Central memory CD8-positive, alpha-beta T cell (primary cell): Measurements from ENCODE around the gene MCM8.
A peak's percentile ranks its signal among the peaks of the same experiment; 100 is the strongest.

Experiments used
- ATAC-seq: fragments of 150-1000 bp; cut with Tn5 transposase; replicated peaks from 2 replicates; pipeline ENCODE4 v1.10.0; 2022; ENCODE audit warnings: mild to moderate bottlenecking, moderate FRiP score, moderate number of reproducible peaks; ENCODE audit not compliant: poor library complexity, severe bottlenecking; ENCODE audit errors: extremely low read depth
- DNase-seq, 2 donors: peaks; one replicate each; pipeline ENCODE4 v3.0.0; 2021; ENCODE audit warnings: low spot score in 2 of 2
- H3K27ac Mint-ChIP-seq: one replicate; pipeline ENCODE4 v1.8.0; 2022; ENCODE audit warnings: low read depth, mild to moderate bottlenecking, moderate library complexity, mixed read lengths
- H3K27me3 Mint-ChIP-seq: one replicate; pipeline ENCODE4 v1.8.0; 2022; ENCODE audit warnings: mixed read lengths
- H3K36me3 Mint-ChIP-seq: one replicate; pipeline ENCODE4 v1.8.0; 2022; ENCODE audit warnings: mild to moderate bottlenecking, moderate library complexity, mixed read lengths; ENCODE audit not compliant: insufficient read depth
- H3K4me1 Mint-ChIP-seq: one replicate; pipeline ENCODE4 v1.8.0; 2022; ENCODE audit warnings: mixed read lengths
- H3K4me3 Mint-ChIP-seq: one replicate; pipeline ENCODE4 v1.8.0; 2022; ENCODE audit warnings: mild to moderate bottlenecking, moderate library complexity, mixed read lengths
- H3K9me3 Mint-ChIP-seq: one replicate; pipeline ENCODE4 v1.8.0; 2022; ENCODE audit warnings: mixed read lengths

Gene MCM8

GRCh38 chr20:5989539-5989938 lies 39.1 kb downstream of the MCM8 start:
- Mint-ChIP-seq H3K9me3 (no peaks in the 10 kb centered on the region), H3K4me1 (no peaks in the 10 kb centered on the region), H3K27ac (no peak overlapping the region), H3K27me3 (no peaks in the 10 kb centered on the region), H3K4me3 (no peak overlapping the region), H3K36me3 (peaks cover 10% of the 10 kb centered on the region)
- ATAC-seq (no peak), DNase-seq (no peak)

- peaks cover 10% of the 10 kb centered on the region for H3K36me3 Mint-ChIP-seq
These were observed 40.5 kb downstream of the MCM8 start for GRCh38 chr20:5990946-5991345.

GRCh38 chr20:5991623-5992441 lies 41.4 kb downstream of the MCM8 start:
- ATAC-seq (no peak), DNase-seq (no peak)
- Mint-ChIP-seq H3K27ac (no peak overlapping the region), H3K36me3 (peaks cover 7% of the 10 kb centered on the region), H3K4me1 (peaks cover 16% of the 10 kb centered on the region), H3K4me3 (no peak overlapping the region), H3K9me3 (no peaks in the 10 kb centered on the region), H3K27me3 (no peaks in the 10 kb centered on the region)

More at GRCh38 chr20:5990946-5991345, 40.5 kb downstream of the MCM8 start:
- no peak for ATAC-seq
- no peak overlapping the region for H3K27ac Mint-ChIP-seq
- H3K27me3 Mint-ChIP-seq, result no peaks in the 10 kb centered on the region
- H3K4me1 Mint-ChIP-seq, result peaks cover 9% of the 10 kb centered on the region
- H3K9me3 Mint-ChIP-seq, result no peaks in the 10 kb centered on the region
- no peak for DNase-seq
- H3K4me3 Mint-ChIP-seq, result no peak overlapping the region

- Mint-ChIP-seq H3K4me1 (peaks cover 27% of the 10 kb centered on the region), H3K4me3 (peak overlapping the region; percentile 50), H3K27me3 (no peaks in the 10 kb centered on the region), H3K9me3 (no peaks in the 10 kb centered on the region), H3K27ac (peak overlapping the region; percentile 35), H3K36me3 (peaks cover 5% of the 10 kb centered on the region)
- ATAC-seq (peak; percentile 100), DNase-seq (peak; percentile 22 to 66)
These were observed 46.3 kb downstream of the MCM8 start for GRCh38 chr20:5996765-5997164.

GRCh38 chr20:5999783-6000182 lies 49.3 kb downstream of the MCM8 start:
- Mint-ChIP-seq H3K4me3 (no peak overlapping the region), H3K36me3 (peaks cover 5% of the 10 kb centered on the region), H3K27me3 (no peaks in the 10 kb centered on the region), H3K9me3 (no peaks in the 10 kb centered on the region), H3K27ac (no peak overlapping the region), H3K4me1 (peaks cover 27% of the 10 kb centered on the region)
- DNase-seq, result no peak
- ATAC-seq, result no peak

- DNase-seq, result no peak
- Mint-ChIP-seq H3K4me3 (no peak overlapping the region), H3K27ac (no peak overlapping the region), H3K27me3 (no peaks in the 10 kb centered on the region), H3K4me1 (peaks cover 18% of the 10 kb centered on the region), H3K9me3 (no peaks in the 10 kb centered on the region), H3K36me3 (peaks cover 9% of the 10 kb centered on the region)
- no peak for ATAC-seq
These were observed 50.4 kb downstream of the MCM8 start for GRCh38 chr20:6000871-6001270.

- DNase-seq (no peak), ATAC-seq (no peak)
- H3K27ac Mint-ChIP-seq, result peak overlapping the region; percentile 88
- no peaks in the 10 kb centered on the region for H3K27me3 Mint-ChIP-seq
- H3K4me3 Mint-ChIP-seq, result peak overlapping the region; percentile 94
- peaks cover 25% of the 10 kb centered on the region for H3K36me3 Mint-ChIP-seq
- H3K4me1 Mint-ChIP-seq, result peaks cover 18% of the 10 kb centered on the region
- H3K9me3 Mint-ChIP-seq, result no peaks in the 10 kb centered on the region
These were observed 56.1 kb downstream of the MCM8 start for GRCh38 chr20:6006603-6006949.

GRCh38 chr20:6007094-6007528 lies 56.7 kb downstream of the MCM8 start:
- peak overlapping the region; percentile 88 for H3K27ac Mint-ChIP-seq
- H3K4me3 Mint-ChIP-seq, result peak overlapping the region; percentile 94
- peaks cover 31% of the 10 kb centered on the region for H3K36me3 Mint-ChIP-seq
- no peaks in the 10 kb centered on the region for H3K27me3 Mint-ChIP-seq
- H3K4me1 Mint-ChIP-seq, result peaks cover 21% of the 10 kb centered on the region
- ATAC-seq (no peak), DNase-seq (no peak)
- H3K9me3 Mint-ChIP-seq, result no peaks in the 10 kb centered on the region

- no peak overlapping the region for H3K27ac Mint-ChIP-seq
These were observed 57.2 kb downstream of the MCM8 start for GRCh38 chr20:6007529-6008103.

GRCh38 chr20:6008254-6008653 lies 57.8 kb downstream of the MCM8 start:
- H3K4me1 Mint-ChIP-seq, result peaks cover 31% of the 10 kb centered on the region
- H3K27me3 Mint-ChIP-seq, result no peaks in the 10 kb centered on the region
- no peaks in the 10 kb centered on the region for H3K9me3 Mint-ChIP-seq
- ATAC-seq, result no peak
- no peak for DNase-seq
- no peak overlapping the region for H3K4me3 Mint-ChIP-seq
- H3K36me3 Mint-ChIP-seq, result peaks cover 36% of the 10 kb centered on the region
- peak overlapping the region; percentile 52 for H3K27ac Mint-ChIP-seq

More at GRCh38 chr20:6007529-6008103, 57.2 kb downstream of the MCM8 start:
- peak overlapping the region; percentile 94 for H3K4me3 Mint-ChIP-seq
- no peaks in the 10 kb centered on the region for H3K27me3 Mint-ChIP-seq
- H3K4me1 Mint-ChIP-seq, result peaks cover 26% of the 10 kb centered on the region
- DNase-seq (no peak), ATAC-seq (no peak)
- H3K9me3 Mint-ChIP-seq, result no peaks in the 10 kb centered on the region
- H3K36me3 Mint-ChIP-seq, result peaks cover 36% of the 10 kb centered on the region

GRCh38 chr20:6012179-6012578 lies 61.7 kb downstream of the MCM8 start:
- peak overlapping the region; percentile 64 for H3K27ac Mint-ChIP-seq
- no peak overlapping the region for H3K4me3 Mint-ChIP-seq
- no peaks in the 10 kb centered on the region for H3K9me3 Mint-ChIP-seq
- DNase-seq, result no peak
- H3K4me1 Mint-ChIP-seq, result peaks cover 51% of the 10 kb centered on the region
- no peak for ATAC-seq
- peaks cover 39% of the 10 kb centered on the region for H3K36me3 Mint-ChIP-seq
- H3K27me3 Mint-ChIP-seq, result no peaks in the 10 kb centered on the region

- no peak for DNase-seq
- Mint-ChIP-seq H3K4me1 (peaks cover 34% of the 10 kb centered on the region), H3K4me3 (no peak overlapping the region)
These were observed 63.6 kb downstream of the MCM8 start for GRCh38 chr20:6014017-6014416.

GRCh38 chr20:6014957-6015356 lies 64.5 kb downstream of the MCM8 start:
- no peak for ATAC-seq
- no peaks in the 10 kb centered on the region for H3K27me3 Mint-ChIP-seq
- no peak overlapping the region for H3K27ac Mint-ChIP-seq
- H3K9me3 Mint-ChIP-seq, result no peaks in the 10 kb centered on the region
- DNase-seq, result no peak
- peaks cover 34% of the 10 kb centered on the region for H3K4me1 Mint-ChIP-seq
- no peak overlapping the region for H3K4me3 Mint-ChIP-seq
- H3K36me3 Mint-ChIP-seq, result peaks cover 36% of the 10 kb centered on the region

More at GRCh38 chr20:6014017-6014416, 63.6 kb downstream of the MCM8 start:
- no peaks in the 10 kb centered on the region for H3K27me3 Mint-ChIP-seq
- ATAC-seq, result no peak
- peak overlapping the region; percentile 64 for H3K27ac Mint-ChIP-seq
- no peaks in the 10 kb centered on the region for H3K9me3 Mint-ChIP-seq
- H3K36me3 Mint-ChIP-seq, result peaks cover 37% of the 10 kb centered on the region
